Large intestine (tissue), 3 donors: ENCODE results near the gene TUFT1. TPM values are rescaled to one million over a fixed set of nuclear protein-coding genes. Genes with fewer than 3 reads are reported as not detected.

ENCODE experiments used
- DNase-seq, 2 donors: peaks; one replicate each; pipeline versions ENCODE4 v3.0.0 to v3.0.0-alpha.2; 2013
- H3K27ac ChIP-seq: one replicate; pipeline ENCODE4 v1.5.1; 2013; ENCODE audit warnings: low read length
- H3K27me3 ChIP-seq: 2 replicates; pipeline ENCODE4 v1.6.1; 2013; ENCODE audit warnings: low read length; ENCODE audit not compliant: control insufficient read depth, insufficient read depth
- H3K36me3 ChIP-seq: 2 replicates; pipeline ENCODE4 v1.6.1; 2013; ENCODE audit warnings: low read length; ENCODE audit not compliant: control insufficient read depth, insufficient read depth
- H3K4me1 ChIP-seq: one replicate; pipeline ENCODE4 v1.6.1; 2013; ENCODE audit warnings: low read length; ENCODE audit not compliant: control insufficient read depth, insufficient read depth
- H3K4me3 ChIP-seq: one replicate; pipeline ENCODE4 v1.5.1; 2013; ENCODE audit warnings: low read length
- H3K9me3 ChIP-seq: one replicate; pipeline ENCODE4 v1.6.1; 2013; ENCODE audit warnings: mild to moderate bottlenecking, low read depth, low read length, moderate library complexity; ENCODE audit not compliant: control insufficient read depth
- WGBS: methylation state at CpG from one replicate; pipeline ENCODE4 v1.1.5; 2013; ENCODE audit warnings: low lambda C conversion rate; ENCODE audit not compliant: insufficient coverage; 5-methylcytosine and 5-hydroxymethylcytosine counted together
- polyA plus RNA-seq: library from polyadenylated mRNA; unstranded; fragments of 120-200 nt; gene quantifications from one replicate; pipeline ENCODE4 v1.2.1, GENCODE V29; 2013

The TUFT1 gene
- polyA plus RNA-seq, 1 donor: 24.1 TPM

DNA sequence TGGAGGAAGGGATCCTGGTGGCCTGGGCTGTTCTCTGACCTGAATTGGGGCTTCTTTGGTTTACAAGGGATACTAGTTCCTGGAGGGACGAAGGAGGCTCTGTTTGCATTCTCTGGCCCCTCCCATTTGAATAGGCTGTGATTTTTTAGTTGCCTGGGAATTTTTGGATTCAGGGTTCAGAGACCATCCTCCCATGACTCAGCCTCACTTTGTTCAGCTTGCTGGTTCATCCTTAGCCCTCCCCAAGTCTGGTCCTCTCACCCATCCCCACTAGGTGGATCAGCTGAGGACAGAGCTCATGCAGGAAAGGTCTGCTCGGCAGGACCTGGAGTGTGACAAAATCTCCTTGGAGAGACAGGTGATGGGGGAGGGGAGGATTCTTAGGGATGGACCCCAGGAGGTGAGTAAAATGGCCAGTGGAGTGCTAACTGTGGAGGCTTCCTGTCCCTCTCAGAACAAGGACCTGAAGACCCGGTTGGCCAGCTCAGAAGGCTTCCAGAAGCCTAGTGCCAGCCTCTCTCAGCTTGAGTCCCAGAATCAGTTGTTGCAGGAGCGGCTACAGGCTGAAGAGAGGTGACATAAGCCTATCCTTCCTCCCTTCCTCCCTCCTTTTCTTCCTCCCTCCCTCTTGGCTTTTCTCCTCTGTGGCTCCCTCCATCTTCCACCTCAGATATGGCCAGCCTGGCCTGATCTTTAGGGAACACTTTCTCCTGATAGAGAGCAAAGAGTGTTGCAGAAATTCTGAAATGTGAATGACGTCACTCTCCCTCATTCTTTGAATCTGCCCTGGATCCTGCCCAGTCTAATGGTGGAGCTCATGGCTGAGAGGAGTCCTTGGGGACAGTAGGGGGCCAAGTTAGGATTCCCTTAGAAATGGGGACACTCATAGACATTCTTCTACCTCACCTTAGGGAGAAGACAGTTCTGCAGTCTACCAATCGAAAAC, 4.5 kb upstream of the TUFT1 start:
- no peak for DNase-seq
- H3K27me3 ChIP-seq: no peaks in the 10 kb centered on the region
- peaks cover 62% of the 10 kb centered on the region for H3K36me3 ChIP-seq
- H3K4me3 ChIP-seq: no peak overlapping the region
- no peaks in the 10 kb centered on the region for H3K9me3 ChIP-seq
- H3K27ac ChIP-seq: no peak overlapping the region
- H3K4me1 ChIP-seq: peaks cover 7% of the 10 kb centered on the region
- WGBS: no CpG with 5 or more reads among the region's 6 CpGs

GRCh38 chr1:151536499-151536898, 3.6 kb upstream of the TUFT1 start:
- whole genome bisulfite sequencing: 100% methylated on average over 1 of the region's 7 CpGs
- Histone ChIP-seq H3K27ac (no peak overlapping the region), H3K4me3 (no peak overlapping the region), H3K27me3 (no peaks in the 10 kb centered on the region), H3K4me1 (peaks cover 7% of the 10 kb centered on the region), H3K9me3 (no peaks in the 10 kb centered on the region), H3K36me3 (peaks cover 53% of the 10 kb centered on the region)
- DNase-seq: no peak

- H3K4me1 ChIP-seq: peaks cover 7% of the 10 kb centered on the region
- H3K27me3 ChIP-seq: no peaks in the 10 kb centered on the region
- no CpG with 5 or more reads among the region's 9 CpGs for WGBS
- no peaks in the 10 kb centered on the region for H3K9me3 ChIP-seq
- no peak overlapping the region for H3K4me3 ChIP-seq
- no peak for DNase-seq
- peaks cover 52% of the 10 kb centered on the region for H3K36me3 ChIP-seq
- no peak overlapping the region for H3K27ac ChIP-seq
These were observed 3.0 kb upstream of the TUFT1 start for GRCh38 chr1:151537112-151537511.

DNA sequence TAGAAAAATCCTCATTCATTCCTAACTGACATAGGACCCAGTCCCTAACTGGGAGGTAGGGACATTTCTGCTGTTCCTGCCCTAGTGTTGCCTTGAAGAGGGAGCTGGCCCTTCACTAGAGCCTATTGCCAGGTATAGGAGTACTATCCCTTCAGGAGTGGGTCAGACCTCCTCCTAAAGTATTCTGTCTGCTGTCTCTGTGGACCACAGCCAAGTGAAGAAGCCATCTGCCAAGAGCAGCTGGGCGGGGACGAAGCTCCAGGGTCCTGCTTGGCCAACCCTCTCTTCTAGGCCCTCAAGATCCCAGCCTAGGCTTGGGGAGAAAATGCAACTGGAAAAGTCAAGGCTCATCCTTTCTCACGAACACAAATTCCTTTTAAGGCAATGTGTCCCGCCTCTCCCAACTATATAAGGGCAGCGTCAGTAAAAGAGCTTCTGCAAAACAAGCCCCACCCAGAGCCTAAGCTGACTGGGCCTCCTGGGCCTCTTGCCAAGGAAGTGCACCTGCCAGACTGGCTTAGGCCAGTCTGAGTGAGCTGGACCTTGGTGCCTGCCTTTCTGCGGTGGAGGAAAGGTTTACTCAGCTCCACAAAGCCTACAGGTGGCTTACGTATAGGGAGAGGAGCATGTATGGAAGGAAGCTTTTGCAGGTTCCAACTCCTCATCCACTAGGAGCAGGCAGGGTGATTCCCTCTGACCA, 638 bp upstream of the TUFT1 start:
- no CpG with 5 or more reads among the region's 7 CpGs for WGBS
- Histone ChIP-seq H3K27ac (peak overlapping the region; percentile 97), H3K4me3 (peak overlapping the region; percentile 89), H3K36me3 (peaks cover 38% of the 10 kb centered on the region), H3K4me1 (peaks cover 17% of the 10 kb centered on the region), H3K27me3 (no peaks in the 10 kb centered on the region), H3K9me3 (no peaks in the 10 kb centered on the region)
- peak; percentile 98 to 99 for DNase-seq

- Histone ChIP-seq H3K9me3 (no peaks in the 10 kb centered on the region), H3K4me1 (peaks cover 17% of the 10 kb centered on the region), H3K36me3 (peaks cover 22% of the 10 kb centered on the region), H3K27ac (peak overlapping the region; percentile 97), H3K27me3 (no peaks in the 10 kb centered on the region), H3K4me3 (peak overlapping the region; percentile 89)
- peak in 1 of 2 donors; percentile 66 for DNase-seq
- WGBS: no CpG with 5 or more reads among the region's 13 CpGs
These were observed 871 bp downstream of the TUFT1 start for GRCh38 chr1:151540982-151541377.

- peak overlapping the region; percentile 89 for H3K4me3 ChIP-seq
These were observed 1.6 kb downstream of the TUFT1 start for GRCh38 chr1:151541752-151542151.

GRCh38 chr1:151542710-151543129, 2.6 kb downstream of the TUFT1 start:
- no peaks in the 10 kb centered on the region for H3K27me3 ChIP-seq
- peak overlapping the region; percentile 97 for H3K27ac ChIP-seq
- peaks cover 7% of the 10 kb centered on the region for H3K36me3 ChIP-seq
- WGBS: no CpG with 5 or more reads among the region's 3 CpGs
- H3K9me3 ChIP-seq: no peaks in the 10 kb centered on the region
- DNase-seq: peak; percentile 32 to 64
- peak overlapping the region; percentile 2 for H3K4me3 ChIP-seq
- peaks cover 29% of the 10 kb centered on the region for H3K4me1 ChIP-seq

More at GRCh38 chr1:151541752-151542151, 1.6 kb downstream of the TUFT1 start:
- 76% methylated on average over 4 of the region's 5 CpGs for WGBS
- no peaks in the 10 kb centered on the region for H3K9me3 ChIP-seq
- H3K27me3 ChIP-seq: no peaks in the 10 kb centered on the region
- H3K36me3 ChIP-seq: peaks cover 15% of the 10 kb centered on the region
- peaks cover 20% of the 10 kb centered on the region for H3K4me1 ChIP-seq
- DNase-seq: peak in 1 of 2 donors; percentile 56
- H3K27ac ChIP-seq: peak overlapping the region; percentile 97

DNA sequence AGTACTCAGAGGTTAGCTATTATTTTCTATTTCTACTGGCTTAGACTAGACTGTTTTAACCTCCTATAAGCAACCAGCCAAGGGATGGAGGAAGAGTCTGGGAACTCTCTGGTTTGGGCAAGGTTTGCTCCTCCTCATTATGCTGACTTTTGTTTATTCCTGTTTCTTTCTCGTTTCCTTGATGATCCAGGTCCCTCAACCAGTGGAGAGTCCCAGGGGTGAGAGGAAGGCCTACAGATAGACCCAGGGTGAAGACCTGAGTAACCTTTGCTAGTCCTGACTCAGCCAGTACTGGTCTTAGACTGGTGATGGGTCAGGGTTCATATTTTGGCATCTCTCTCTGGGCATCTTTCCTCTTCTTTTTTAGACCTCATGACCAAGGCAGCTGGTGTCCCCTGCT, 5.4 kb downstream of the TUFT1 start:
- H3K27me3 ChIP-seq: no peaks in the 10 kb centered on the region
- H3K27ac ChIP-seq: no peak overlapping the region
- peaks cover 42% of the 10 kb centered on the region for H3K4me1 ChIP-seq
- no peak overlapping the region for H3K4me3 ChIP-seq
- no CpG with 5 or more reads among the region's 1 CpG for WGBS
- H3K36me3 ChIP-seq: no peaks in the 10 kb centered on the region
- no peak for DNase-seq
- H3K9me3 ChIP-seq: no peaks in the 10 kb centered on the region

- WGBS: 86% methylated on average over 2 of the region's 4 CpGs
- H3K36me3 ChIP-seq: no peaks in the 10 kb centered on the region
- H3K4me1 ChIP-seq: peaks cover 42% of the 10 kb centered on the region
These were observed 6.2 kb downstream of the TUFT1 start for GRCh38 chr1:151546011-151546925.

More at GRCh38 chr1:151546011-151546925, 6.2 kb downstream of the TUFT1 start:
- no peaks in the 10 kb centered on the region for H3K27me3 ChIP-seq
- no peak for DNase-seq
- H3K9me3 ChIP-seq: no peaks in the 10 kb centered on the region
- H3K4me3 ChIP-seq: no peak overlapping the region
- H3K27ac ChIP-seq: peak overlapping the region; percentile 95
